IgD-negative memory B cell (primary cell): ENCODE results near the gene PKHD1. TPM values are rescaled to one million over a fixed set of nuclear protein-coding genes. Genes with fewer than 3 reads are reported as not detected.

Experiments
- H3K27ac Mint-ChIP-seq, 3 donors: one replicate each; pipeline ENCODE4 v1.8.0; 2020 to 2022; ENCODE audit warnings: mild to moderate bottlenecking in 3 of 3, mixed read lengths in 3 of 3, moderate library complexity in 1 of 3
- H3K27me3 Mint-ChIP-seq: one replicate; pipeline ENCODE4 v1.8.0; 2021; ENCODE audit warnings: mixed read lengths
- H3K36me3 Mint-ChIP-seq: one replicate; pipeline ENCODE4 v1.8.0; 2020; ENCODE audit warnings: mild to moderate bottlenecking, mixed read lengths
- H3K4me1 Mint-ChIP-seq, 3 donors: one replicate each; pipeline ENCODE4 v1.8.0; 2020 to 2022; ENCODE audit warnings: mixed read lengths in 3 of 3, mild to moderate bottlenecking in 1 of 3
- H3K4me3 Mint-ChIP-seq, 4 donors: one replicate each; pipeline ENCODE4 v1.8.0; 2020 to 2022; ENCODE audit warnings: mild to moderate bottlenecking in 4 of 4, mixed read lengths in 4 of 4, moderate library complexity in 3 of 4
- H3K9me3 Mint-ChIP-seq, 3 donors: one replicate each; pipeline ENCODE4 v1.8.0; 2020 to 2021; ENCODE audit warnings: mixed read lengths in 3 of 3, mild to moderate bottlenecking in 1 of 3
- polyA plus RNA-seq: library from polyadenylated mRNA; unstranded; fragments of 300-500 nt; fragmentation: Illumina TruSeq; gene quantifications from one replicate; pipeline ENCODE4 v1.2.3, GENCODE V29; 2021

Gene PKHD1
- polyA plus RNA-seq, 1 donor from 2014 or later, result not detected

GRCh38 chr6:51778666-51779065, 308.7 kb downstream of the PKHD1 start:
- peaks cover 1% of the 10 kb centered on the region for H3K27me3 Mint-ChIP-seq

DNA sequence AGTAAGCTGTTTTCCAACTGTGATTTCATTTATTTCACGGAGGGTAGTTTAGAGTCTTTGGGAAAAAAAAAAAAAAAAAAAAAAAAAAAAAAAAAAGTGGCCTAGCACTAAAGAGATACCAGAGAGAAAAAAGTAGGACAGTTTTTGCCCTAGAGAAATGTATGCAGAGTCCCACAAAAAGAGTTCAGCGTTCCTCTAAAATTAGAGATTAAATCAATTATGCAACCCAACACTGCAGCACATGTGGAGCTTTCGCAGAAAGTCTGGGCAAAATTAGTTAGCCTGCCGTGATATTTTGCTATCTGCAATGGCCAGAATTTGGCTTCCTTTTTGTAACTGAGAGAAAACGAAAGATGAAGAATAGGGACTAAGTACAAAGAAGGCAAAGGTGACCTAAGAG, 309.8 kb downstream of the PKHD1 start:
- Mint-ChIP-seq H3K9me3 (no peaks in the 10 kb centered on the region), H3K4me3 (no peak overlapping the region), H3K27me3 (peaks cover 1% of the 10 kb centered on the region)

More at GRCh38 chr6:51778666-51779065, 308.7 kb downstream of the PKHD1 start:
- H3K4me1 Mint-ChIP-seq, result no peaks in the 10 kb centered on the region
- no peaks in the 10 kb centered on the region for H3K36me3 Mint-ChIP-seq
- H3K4me3 Mint-ChIP-seq, result no peak overlapping the region
- no peak overlapping the region for H3K27ac Mint-ChIP-seq
- H3K9me3 Mint-ChIP-seq, result no peaks in the 10 kb centered on the region

GRCh38 chr6:51775942-51776860, 311.2 kb downstream of the PKHD1 start:
- peaks cover 1% of the 10 kb centered on the region for H3K27me3 Mint-ChIP-seq
- H3K4me1 Mint-ChIP-seq, result no peaks in the 10 kb centered on the region
- no peaks in the 10 kb centered on the region for H3K9me3 Mint-ChIP-seq
- H3K27ac Mint-ChIP-seq, result no peak overlapping the region
- no peak overlapping the region for H3K4me3 Mint-ChIP-seq
- no peaks in the 10 kb centered on the region for H3K36me3 Mint-ChIP-seq

More for the DNA sequence above, 309.8 kb downstream of the PKHD1 start:
- no peaks in the 10 kb centered on the region for H3K4me1 Mint-ChIP-seq
- no peak overlapping the region for H3K27ac Mint-ChIP-seq
- H3K36me3 Mint-ChIP-seq, result no peaks in the 10 kb centered on the region

- no peaks in the 10 kb centered on the region for H3K27me3 Mint-ChIP-seq
- peaks cover 3 to 13% (median 6%) of the 10 kb centered on the region in 3 donors for H3K9me3 Mint-ChIP-seq
- no peaks in the 10 kb centered on the region for H3K4me1 Mint-ChIP-seq
- no peak overlapping the region for H3K4me3 Mint-ChIP-seq
- no peaks in the 10 kb centered on the region for H3K36me3 Mint-ChIP-seq
- H3K27ac Mint-ChIP-seq, result no peak overlapping the region
Measured at GRCh38 chr6:51768087-51768486, 319.3 kb downstream of the PKHD1 start.

DNA sequence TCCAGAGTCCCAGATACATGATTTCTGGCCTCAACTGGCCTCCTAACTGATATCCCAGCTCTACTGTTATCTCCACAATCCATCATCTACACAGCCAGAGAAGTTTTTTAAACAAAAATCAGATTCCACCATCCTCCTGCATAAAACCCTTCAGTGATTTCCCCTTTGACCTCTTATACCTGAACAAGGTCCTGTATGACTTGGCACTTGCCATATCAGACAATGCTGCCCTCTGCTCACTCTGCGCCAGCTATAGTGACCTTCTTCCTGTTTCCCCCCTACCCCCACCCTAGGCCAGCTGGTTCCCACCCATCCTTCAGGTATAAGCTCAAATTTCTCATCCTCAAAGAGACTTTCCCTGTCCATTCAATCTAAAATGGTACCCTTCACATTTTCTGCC, 322.2 kb downstream of the PKHD1 start:
- H3K4me3 Mint-ChIP-seq, result no peak overlapping the region
- H3K36me3 Mint-ChIP-seq, result no peaks in the 10 kb centered on the region
- H3K27me3 Mint-ChIP-seq, result no peaks in the 10 kb centered on the region
- H3K27ac Mint-ChIP-seq, result no peak overlapping the region
- no peaks in the 10 kb centered on the region for H3K4me1 Mint-ChIP-seq
- H3K9me3 Mint-ChIP-seq, result peaks cover 6 to 21% (median 7%) of the 10 kb centered on the region in 3 donors

DNA sequence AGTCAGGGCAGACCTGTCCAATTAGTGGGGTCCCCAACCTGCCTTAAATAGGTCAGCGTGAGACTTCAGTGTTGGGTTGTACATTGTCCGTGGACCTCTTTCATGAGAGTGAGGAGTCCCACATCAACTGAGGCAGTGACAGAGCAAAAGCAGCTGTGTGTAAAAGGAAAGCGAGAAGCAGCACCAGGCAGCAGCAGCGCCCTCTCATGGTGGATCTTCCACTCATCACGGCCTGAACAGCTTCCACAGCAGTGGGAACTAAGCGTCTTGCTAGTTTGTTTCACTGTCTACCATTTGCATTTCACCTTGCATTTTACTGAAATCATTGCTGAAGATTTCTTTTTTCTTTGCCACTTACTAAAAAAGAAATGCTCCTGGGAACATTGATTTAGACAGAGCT, 333.8 kb downstream of the PKHD1 start:
- H3K4me3 Mint-ChIP-seq, result no peak overlapping the region
- no peak overlapping the region for H3K27ac Mint-ChIP-seq

GRCh38 chr6:51743999-51744398, 343.4 kb downstream of the PKHD1 start:
- no peak overlapping the region for H3K27ac Mint-ChIP-seq
- H3K36me3 Mint-ChIP-seq, result no peaks in the 10 kb centered on the region
- no peaks in the 10 kb centered on the region for H3K4me1 Mint-ChIP-seq
- H3K27me3 Mint-ChIP-seq, result no peaks in the 10 kb centered on the region
- peaks cover 0 to 6% (median 0%) of the 10 kb centered on the region in 3 donors for H3K9me3 Mint-ChIP-seq
- no peak overlapping the region for H3K4me3 Mint-ChIP-seq

More for the DNA sequence above, 333.8 kb downstream of the PKHD1 start:
- Mint-ChIP-seq H3K4me1 (no peaks in the 10 kb centered on the region), H3K9me3 (peaks cover 0 to 2% (median 0%) of the 10 kb centered on the region in 3 donors), H3K36me3 (no peaks in the 10 kb centered on the region), H3K27me3 (no peaks in the 10 kb centered on the region)

GRCh38 chr6:51740658-51741057, 346.8 kb downstream of the PKHD1 start:
- H3K9me3 Mint-ChIP-seq, result peaks cover 0 to 3% (median 2%) of the 10 kb centered on the region in 3 donors
- no peaks in the 10 kb centered on the region for H3K4me1 Mint-ChIP-seq
- H3K27ac Mint-ChIP-seq, result no peak overlapping the region
- peaks cover 2% of the 10 kb centered on the region for H3K36me3 Mint-ChIP-seq
- no peak overlapping the region for H3K4me3 Mint-ChIP-seq
- H3K27me3 Mint-ChIP-seq, result peaks cover 2% of the 10 kb centered on the region

DNA sequence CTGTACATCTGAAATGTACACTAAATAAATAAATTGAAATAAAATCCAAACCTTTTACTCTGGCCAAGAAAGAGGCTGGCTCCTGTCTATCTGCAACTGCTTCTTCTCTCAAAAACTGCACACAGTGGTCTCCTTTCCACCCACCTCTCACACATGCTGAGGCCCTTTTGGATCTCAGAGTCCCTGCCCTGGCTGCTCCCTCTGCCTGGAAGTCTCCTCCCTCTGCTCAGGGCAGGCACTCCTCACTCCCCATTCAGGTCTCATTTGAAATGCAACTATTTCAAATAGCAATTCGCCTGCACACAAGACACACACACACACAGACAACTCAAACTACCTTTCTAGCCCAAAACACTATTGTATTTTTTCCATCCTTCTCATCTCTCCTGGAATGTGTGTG, 348.8 kb downstream of the PKHD1 start:
- Mint-ChIP-seq H3K36me3 (peaks cover 2% of the 10 kb centered on the region), H3K4me3 (no peak overlapping the region), H3K9me3 (peaks cover 0 to 5% (median 4%) of the 10 kb centered on the region in 3 donors), H3K27ac (no peak overlapping the region), H3K4me1 (no peaks in the 10 kb centered on the region), H3K27me3 (peaks cover 2% of the 10 kb centered on the region)

DNA sequence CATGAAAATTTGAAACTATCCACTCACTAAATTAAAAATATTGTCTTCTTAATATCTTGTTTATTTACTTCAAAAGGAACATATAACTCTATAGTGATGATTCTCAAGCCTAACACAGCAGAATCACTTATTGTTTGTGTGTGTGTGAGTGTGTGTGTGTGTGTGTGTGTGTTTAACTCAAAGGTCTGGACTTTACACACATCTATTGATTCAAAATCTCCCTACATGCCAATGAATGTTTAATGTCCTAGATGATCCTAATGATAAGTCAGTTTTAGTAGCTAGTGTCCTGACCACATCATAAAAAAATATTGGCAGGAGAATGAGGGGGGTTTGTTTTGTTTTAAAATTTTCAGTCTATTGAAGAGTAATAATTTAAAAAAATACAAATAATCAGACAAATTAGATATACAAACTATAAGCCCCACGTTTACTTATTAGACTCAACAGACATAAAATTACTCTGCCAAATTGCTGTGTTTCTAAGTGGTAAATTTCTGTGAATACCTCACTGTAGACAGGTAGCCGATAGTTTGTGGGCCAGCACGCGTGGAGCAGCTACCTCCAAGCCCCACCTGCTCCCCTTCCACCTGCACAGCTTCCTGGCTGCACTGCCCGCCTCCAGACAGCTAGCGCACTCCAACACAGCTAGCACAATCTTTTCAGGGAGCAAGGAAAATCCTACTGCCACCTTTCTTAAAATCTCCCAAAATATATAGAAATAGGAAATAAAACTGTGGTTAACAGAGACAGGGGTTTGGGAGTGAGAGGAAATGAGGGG, 349.6 kb downstream of the PKHD1 start:
- peaks cover 2% of the 10 kb centered on the region for H3K36me3 Mint-ChIP-seq
- no peak overlapping the region for H3K4me3 Mint-ChIP-seq
- H3K27me3 Mint-ChIP-seq, result peaks cover 2% of the 10 kb centered on the region
- no peak overlapping the region for H3K27ac Mint-ChIP-seq
- no peaks in the 10 kb centered on the region for H3K4me1 Mint-ChIP-seq
- peaks cover 1 to 4% (median 1%) of the 10 kb centered on the region in 3 donors for H3K9me3 Mint-ChIP-seq

DNA sequence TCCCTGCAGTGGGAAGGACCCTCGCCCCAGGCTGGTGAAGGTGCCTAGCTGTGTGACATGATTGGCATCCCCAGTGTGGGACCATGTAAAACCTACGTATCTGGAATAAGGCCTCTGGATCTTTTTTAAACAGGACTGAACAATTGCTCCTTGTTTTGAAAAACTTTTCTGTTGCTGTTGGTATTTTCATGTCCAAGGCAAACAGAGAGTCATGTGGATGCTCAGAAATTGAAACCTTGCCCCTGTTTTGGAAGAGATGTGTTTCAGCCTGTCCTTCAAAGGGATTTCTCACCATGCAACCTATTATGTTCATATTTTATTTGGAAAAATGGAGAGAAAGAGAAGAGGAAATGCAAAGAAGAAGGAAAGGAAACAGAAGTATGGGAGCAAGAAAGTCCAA, 362.3 kb downstream of the PKHD1 start:
- Mint-ChIP-seq H3K27ac (no peak overlapping the region), H3K9me3 (peaks cover 0 to 2% (median 0%) of the 10 kb centered on the region in 3 donors), H3K4me3 (no peak overlapping the region), H3K36me3 (no peaks in the 10 kb centered on the region), H3K27me3 (no peaks in the 10 kb centered on the region), H3K4me1 (peaks cover 0 to 1% (median 0%) of the 10 kb centered on the region in 3 donors)

DNA sequence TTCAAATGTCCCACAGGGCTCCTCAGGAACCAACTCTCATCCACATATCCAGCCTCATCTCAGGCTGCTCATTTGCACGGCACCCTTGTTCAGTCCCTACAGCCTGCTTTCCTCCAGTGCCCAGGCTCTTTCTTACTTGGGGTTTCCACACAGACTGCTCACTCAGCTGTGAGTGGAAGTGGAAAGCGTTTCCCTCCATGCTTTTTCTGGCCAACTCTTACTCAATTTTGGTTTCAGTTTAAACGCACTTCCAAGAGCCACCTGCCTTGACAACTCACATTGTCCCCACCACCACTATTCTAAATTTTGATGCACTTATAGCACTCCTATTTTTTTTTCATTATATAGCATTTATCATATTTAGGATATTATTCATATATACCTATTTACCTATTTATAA, 367.1 kb downstream of the PKHD1 start:
- peaks cover 0 to 2% (median 1%) of the 10 kb centered on the region in 3 donors for H3K9me3 Mint-ChIP-seq
- no peak overlapping the region for H3K27ac Mint-ChIP-seq
- no peaks in the 10 kb centered on the region for H3K36me3 Mint-ChIP-seq
- peaks cover 1% of the 10 kb centered on the region for H3K27me3 Mint-ChIP-seq
- H3K4me1 Mint-ChIP-seq, result peaks cover 0 to 1% (median 0%) of the 10 kb centered on the region in 3 donors
- H3K4me3 Mint-ChIP-seq, result no peak overlapping the region

DNA sequence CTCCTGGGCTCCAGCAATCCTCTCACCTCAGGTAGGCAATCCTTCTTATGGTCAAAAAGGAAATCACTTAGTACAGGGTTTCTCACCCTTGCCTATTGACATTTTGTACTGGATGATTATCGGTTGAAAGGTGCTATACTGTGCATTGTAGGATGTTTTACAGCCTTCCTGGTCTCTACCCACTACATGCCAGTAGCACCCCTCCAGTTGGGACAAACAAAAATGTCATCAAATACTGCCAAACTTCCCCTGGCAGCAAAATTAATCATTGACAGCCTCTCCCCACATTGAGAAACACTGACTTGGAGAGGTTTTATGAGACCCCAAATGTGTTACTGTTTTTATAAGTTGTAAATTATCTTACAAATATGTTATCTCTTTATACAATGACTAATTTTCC, 368.1 kb downstream of the PKHD1 start:
- H3K4me1 Mint-ChIP-seq, result no peaks in the 10 kb centered on the region
- H3K27ac Mint-ChIP-seq, result no peak overlapping the region
- no peaks in the 10 kb centered on the region for H3K36me3 Mint-ChIP-seq
- peaks cover 0 to 2% (median 1%) of the 10 kb centered on the region in 3 donors for H3K9me3 Mint-ChIP-seq
- no peak overlapping the region for H3K4me3 Mint-ChIP-seq
- H3K27me3 Mint-ChIP-seq, result peaks cover 1% of the 10 kb centered on the region

- H3K9me3 Mint-ChIP-seq, result peaks cover 0 to 2% (median 1%) of the 10 kb centered on the region in 3 donors
- H3K4me3 Mint-ChIP-seq, result no peak overlapping the region
- H3K27ac Mint-ChIP-seq, result no peak overlapping the region
- no peaks in the 10 kb centered on the region for H3K36me3 Mint-ChIP-seq
- no peaks in the 10 kb centered on the region for H3K4me1 Mint-ChIP-seq
- H3K27me3 Mint-ChIP-seq, result peaks cover 1% of the 10 kb centered on the region
Measured at GRCh38 chr6:51718533-51718932, 368.9 kb downstream of the PKHD1 start.

DNA sequence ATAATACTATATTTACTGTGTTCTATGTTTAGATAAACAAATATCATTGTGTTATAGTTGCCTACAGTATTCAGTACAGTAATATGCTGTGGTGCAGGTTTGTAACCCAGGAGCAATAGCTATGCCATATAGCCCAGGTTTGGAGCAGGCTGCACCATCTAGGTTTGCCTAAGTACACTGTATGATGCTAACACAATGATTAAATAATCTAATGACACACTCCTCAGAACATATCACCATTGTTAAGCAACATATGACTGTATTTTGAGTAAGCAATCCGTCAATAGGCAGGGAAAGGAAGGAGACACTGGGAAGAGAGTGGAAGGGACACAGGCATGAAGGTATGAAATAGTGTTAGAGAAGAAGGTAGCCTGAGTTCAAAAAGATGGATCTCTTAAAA, 369.9 kb downstream of the PKHD1 start:
- H3K27ac Mint-ChIP-seq, result no peak overlapping the region
- H3K4me3 Mint-ChIP-seq, result no peak overlapping the region
- H3K9me3 Mint-ChIP-seq, result peaks cover 0 to 2% (median 1%) of the 10 kb centered on the region in 3 donors
- peaks cover 3% of the 10 kb centered on the region for H3K27me3 Mint-ChIP-seq
- no peaks in the 10 kb centered on the region for H3K36me3 Mint-ChIP-seq
- H3K4me1 Mint-ChIP-seq, result no peaks in the 10 kb centered on the region
